H1 (cell line): ENCODE results near the gene BCHE. TPM values are rescaled to one million over a fixed set of nuclear protein-coding genes. Genes with fewer than 3 reads are reported as not detected.

Source experiments
- CTCF ChIA-PET: fragments of 300-600 bp; sonication (Branson Sonifier 250); formaldehyde crosslinking; loops from one replicate; lab custom pipeline; 2021; ENCODE audit not compliant: partially characterized antibody; lab: Charles Lee
- POLR2A ChIA-PET: fragments of 300-600 bp; sonication (Branson Sonifier 250); formaldehyde crosslinking; loops from one replicate; lab custom pipeline; 2021; ENCODE audit warnings: inconsistent platforms; ENCODE audit not compliant: partially characterized antibody; lab: Charles Lee
- DNase-seq, 2 experiments: peaks; one replicate each; pipeline versions ENCODE4 v3.0.0 to v3.0.0-alpha.2; 2010 to 2022; ENCODE audit warnings: low spot score in 2 of 2, low read depth in 1 of 2, mixed read lengths in 1 of 2
- FAIRE-seq: peaks from 2 replicates; lab custom pipeline; 2011; peaks lifted over from hg19 to GRCh38; lab: Jason Lieb, UNC
- H2AFZ ChIP-seq: 2 replicates; pipeline ENCODE4 v1.8.1; 2012; ENCODE audit warnings: low read length, inconsistent platforms
- H2AK5ac ChIP-seq: 2 replicates; pipeline ENCODE4 v1.6.1; 2013; ENCODE audit warnings: low read depth, low read length
- H2BK120ac ChIP-seq: replicated peaks from 2 replicates; pipeline ENCODE3; 2013; ENCODE audit warnings: low read depth, low read length, inconsistent platforms
- H2BK12ac ChIP-seq: 2 replicates; pipeline ENCODE4 v1.6.1; 2013; ENCODE audit warnings: low read depth, low read length
- H2BK15ac ChIP-seq: 2 replicates; pipeline ENCODE4 v1.6.1; 2013; ENCODE audit warnings: low read length
- H2BK20ac ChIP-seq: 2 replicates; pipeline ENCODE4 v1.6.1; 2013; ENCODE audit warnings: low read length
- H2BK5ac ChIP-seq: 2 replicates; pipeline ENCODE4 v1.6.1; 2013; ENCODE audit warnings: low read depth, low read length
- H3K14ac ChIP-seq: 2 replicates; pipeline ENCODE4 v1.6.1; 2013; ENCODE audit warnings: inconsistent platforms; ENCODE audit not compliant: insufficient read length
- H3K18ac ChIP-seq: 2 replicates; pipeline ENCODE4 v1.6.1; 2013; ENCODE audit warnings: low read length; ENCODE audit errors: extremely low read depth
- H3K23ac ChIP-seq: 2 replicates; pipeline ENCODE4 v1.6.1; 2013; ENCODE audit warnings: inconsistent platforms; ENCODE audit not compliant: insufficient read length
- H3K23me2 ChIP-seq: 2 replicates; pipeline ENCODE4 v1.6.1; 2013; ENCODE audit warnings: low read depth, low read length
- H3K27ac ChIP-seq: 2 replicates; pipeline ENCODE4 v1.6.1; 2011; ENCODE audit warnings: low read depth, low read length, inconsistent platforms
- H3K27me3 ChIP-seq, 4 experiments: replicated peaks in 1 of 4; 1 replicate in 1 of 4; 2 replicates in 3 of 4; pipeline versions ENCODE4 v1.6.1 to v1.8.1; 2011 to 2013; ENCODE audit warnings: low read length in 3 of 4, mild to moderate bottlenecking in 3 of 4, inconsistent platforms in 2 of 4, mixed read lengths in 2 of 4, moderate library complexity in 1 of 4; ENCODE audit not compliant: control insufficient read depth in 3 of 4, insufficient read depth in 3 of 4; ENCODE audit errors: extremely low read depth in 1 of 4
- H3K36me3 ChIP-seq, 4 experiments: 2 replicates each; pipeline versions ENCODE4 v1.6.1 to v1.8.1; 2011 to 2013; ENCODE audit warnings: mild to moderate bottlenecking in 4 of 4, low read length in 3 of 4, moderate library complexity in 2 of 4, control low read depth in 1 of 4, inconsistent platforms in 1 of 4; ENCODE audit not compliant: insufficient read depth in 4 of 4, control insufficient read depth in 2 of 4
- H3K4ac ChIP-seq: replicated peaks from 2 replicates; pipeline ENCODE3; 2013; ENCODE audit warnings: low read length, low read depth, mixed read lengths, inconsistent platforms; ENCODE audit not compliant: insufficient read length
- H3K4me1 ChIP-seq, 4 experiments: replicated peaks in 1 of 4; 1 replicate in 1 of 4; 2 replicates in 3 of 4; pipeline versions ENCODE4 v1.6.1 to v1.8.1; 2011 to 2013; ENCODE audit warnings: low read length in 3 of 4, inconsistent platforms in 2 of 4, mixed read lengths in 1 of 4; ENCODE audit not compliant: insufficient read depth in 4 of 4, control insufficient read depth in 3 of 4
- H3K4me2 ChIP-seq, 2 experiments: 2 replicates each; pipeline versions ENCODE4 v1.6.1 to v1.8.1; 2011 to 2013; ENCODE audit warnings: low read depth in 2 of 2, low read length in 2 of 2, control low read depth in 1 of 2, inconsistent platforms in 1 of 2, mild to moderate bottlenecking in 1 of 2; ENCODE audit not compliant: insufficient read depth in 1 of 2
- H3K4me3 ChIP-seq, 4 experiments: fragments of 200-600, 300-600 bp in 1 of 4; sonication (generic), shearing (Covaris generic), sonication (Bioruptor Twin) in 1 of 4; 2 replicates each; pipeline versions ENCODE4 v1.5.1 to v1.8.1; 2011 to 2016; ENCODE audit warnings: low read length in 4 of 4, low read depth in 3 of 4, control low read depth in 2 of 4, inconsistent platforms in 2 of 4, mild to moderate bottlenecking in 2 of 4, mixed read lengths in 1 of 4, moderate library complexity in 1 of 4; ENCODE audit not compliant: insufficient read depth in 2 of 4; ENCODE audit errors: extremely low read depth in 1 of 4
- H3K56ac ChIP-seq: replicated peaks from 2 replicates; pipeline ENCODE3; 2013; ENCODE audit warnings: low read depth, mild to moderate bottlenecking, mixed read lengths, low read length, inconsistent platforms; ENCODE audit not compliant: insufficient read length
- H3K79me1 ChIP-seq: 2 replicates; pipeline ENCODE4 v1.6.1; 2013; ENCODE audit warnings: low read depth, low read length, control low read depth
- H3K79me2 ChIP-seq, 2 experiments: 2 replicates each; pipeline versions ENCODE4 v1.6.1 to v1.8.1; 2012 to 2013; ENCODE audit warnings: low read length in 2 of 2, mild to moderate bottlenecking in 2 of 2, inconsistent platforms in 1 of 2; ENCODE audit not compliant: insufficient read depth in 2 of 2, control insufficient read depth in 1 of 2
- H3K9ac ChIP-seq, 4 experiments: replicated peaks in 1 of 4; 1 replicate in 1 of 4; 2 replicates in 3 of 4; pipeline versions ENCODE4 v1.6.1 to v1.8.1; 2011 to 2013; ENCODE audit warnings: low read depth in 3 of 4, low read length in 3 of 4, control low read depth in 2 of 4, mild to moderate bottlenecking in 2 of 4, moderate library complexity in 2 of 4, inconsistent platforms in 1 of 4; ENCODE audit errors: extremely low read depth in 1 of 4
- H3K9me3 ChIP-seq, 2 experiments: 2 replicates each; pipeline versions ENCODE4 v1.6.1 to v1.8.1; 2012 to 2013; ENCODE audit warnings: mild to moderate bottlenecking in 2 of 2, moderate library complexity in 2 of 2, control low read depth in 1 of 2, inconsistent platforms in 1 of 2, low read depth in 1 of 2, low read length in 1 of 2, mixed read lengths in 1 of 2; ENCODE audit not compliant: insufficient read depth in 2 of 2
- H4K20me1 ChIP-seq, 2 experiments: replicated peaks in 1 of 2; 2 replicates each; pipeline versions ENCODE3 to v1.8.1; 2011 to 2013; ENCODE audit warnings: inconsistent platforms in 2 of 2, low read length in 2 of 2, mild to moderate bottlenecking in 1 of 2; ENCODE audit not compliant: insufficient read depth in 2 of 2, control insufficient read depth in 1 of 2
- H4K5ac ChIP-seq: 2 replicates; pipeline ENCODE4 v1.6.1; 2013; ENCODE audit warnings: low read length, low read depth, mixed read lengths, inconsistent platforms; ENCODE audit not compliant: insufficient read length
- H4K8ac ChIP-seq: 2 replicates; pipeline ENCODE4 v1.8.0; 2013; ENCODE audit warnings: mild to moderate bottlenecking, moderate library complexity, low read length, inconsistent platforms; ENCODE audit not compliant: insufficient read depth; ENCODE audit errors: extremely low read depth
- H4K91ac ChIP-seq: replicated peaks from 2 replicates; pipeline ENCODE3; 2013; ENCODE audit warnings: low read length, mixed read lengths, inconsistent platforms; ENCODE audit not compliant: insufficient read length
- CBX8 ChIP-seq: fragments of 300-800, 300-1000 bp; sonication (generic); IDR thresholded peaks from 2 replicates; pipeline ENCODE4 v1.7.1; 2016; ENCODE audit warnings: low read depth, low read length, borderline replicate concordance
- CTBP2 ChIP-seq: IDR thresholded peaks from 2 replicates; pipeline ENCODE4 v1.7.0; 2011; ENCODE audit warnings: borderline replicate concordance, mild to moderate bottlenecking, moderate library complexity, mixed read lengths, low read length; ENCODE audit not compliant: insufficient read depth, insufficient read length
- E2F6 ChIP-seq: IDR thresholded peaks from 2 replicates; pipeline ENCODE4 v1.6.1; 2012; ENCODE audit warnings: inconsistent platforms
- MAFK ChIP-seq: IDR thresholded peaks from 2 replicates; pipeline ENCODE4 v1.6.1; 2012; ENCODE audit warnings: low read depth, mild to moderate bottlenecking, improper control_type of control experiment, low read length
- POLR2A ChIP-seq, 2 experiments: IDR thresholded peaks; 1 replicate in 1 of 2; 2 replicates in 1 of 2; pipeline ENCODE4 v1.6.1; 2011; ENCODE audit warnings: low read depth in 2 of 2, low read length in 2 of 2, mild to moderate bottlenecking in 2 of 2; ENCODE audit errors: control extremely low read depth in 1 of 2
- RFX5 ChIP-seq: IDR thresholded peaks from 2 replicates; pipeline ENCODE4 v1.6.1; 2011; ENCODE audit warnings: low read depth, low read length, improper control_type of control experiment, borderline replicate concordance
- RNF2 ChIP-seq: fragments of 200-900, 300-1000 bp; sonication (generic); IDR thresholded peaks from 2 replicates; pipeline ENCODE4 v1.7.1; 2016; ENCODE audit warnings: borderline replicate concordance, low read depth, mild to moderate bottlenecking, antibody characterized with exemption, low read length; ENCODE audit not compliant: poor library complexity, severe bottlenecking; ENCODE audit errors: missing control alignments
- SIRT6 ChIP-seq: IDR thresholded peaks from one replicate; pipeline ENCODE4 v1.7.1; 2012; ENCODE audit warnings: low read length, inconsistent platforms
- SIX5 ChIP-seq: IDR thresholded peaks from 2 replicates; pipeline ENCODE4 v1.6.1; 2011; ENCODE audit warnings: mild to moderate bottlenecking, low read depth, low read length
- TAF1 ChIP-seq: IDR thresholded peaks from 2 replicates; pipeline ENCODE4 v1.6.1; 2011; ENCODE audit warnings: mild to moderate bottlenecking, low read depth, low read length
- TCF12 ChIP-seq: IDR thresholded peaks from 2 replicates; pipeline ENCODE4 v1.6.1; 2011; ENCODE audit warnings: low read depth, mild to moderate bottlenecking, low read length
- TEAD4 ChIP-seq: IDR thresholded peaks from 2 replicates; pipeline ENCODE4 v1.6.1; 2012; ENCODE audit warnings: low read depth, low read length, inconsistent platforms, mixed read lengths
- WGBS, 2 experiments: shearing (Covaris generic) in 1 of 2; methylation state at CpG; one replicate each; pipeline versions ENCODE4 v1.1.6 to v1.1.7; 2013 to 2015; ENCODE audit warnings: low lambda C conversion rate in 2 of 2, mixed read lengths in 2 of 2, inconsistent platforms in 1 of 2, low coverage in 1 of 2, missing lambda C conversion rate in 1 of 2; ENCODE audit not compliant: insufficient replicate concordance in 2 of 2, insufficient coverage in 1 of 2, insufficient read length in 1 of 2; ENCODE audit errors: extremely low coverage in 1 of 2, missing lambda C conversion rate in 1 of 2; 5-methylcytosine and 5-hydroxymethylcytosine counted together
- polyA plus RNA-seq, 7 experiments: library from polyadenylated mRNA; depleted of rRNA in 3 of 7; stranded (reverse) in 5 of 7; unstranded in 2 of 7; fragments of >200 nt in 5 of 7; fragments of 200-250 nt in 2 of 7; gene quantifications; 1 replicate in 5 of 7; 2 replicates in 1 of 7; 4 replicates in 1 of 7; pipeline versions ENCODE4 v1.2.1 to v1.2.3, GENCODE V29; 2011 to 2013; ENCODE audit warnings: missing spikeins in 2 of 7, mixed read lengths in 2 of 7
- total RNA-seq: library from RNA; stranded (reverse); fragmentation: NEBNext Ultra II Directional; extraction: Animal tissue kit (Norgen Biotek cat#: 25700); gene quantifications from 2 replicates; pipeline ENCODE4 v1.2.1, GENCODE V29; 2021

The BCHE gene
- total and polyA plus RNA-seq, 2 of the 8 experiments (the other 6 are each of a cell fraction or from before 2014, with no cell fraction given) = 0.56 to 1.9 TPM

GRCh38 chr3:165784337-165784736 lies 52.9 kb downstream of the BCHE start:
- H3K27ac ChIP-seq = no peak overlapping the region
- H4K5ac ChIP-seq = no peak overlapping the region
- no peak overlapping the region for H3K4ac ChIP-seq
- FAIRE-seq (no peak), DNase-seq (no peak)
- H2BK5ac ChIP-seq = no peak overlapping the region
- TF ChIP-seq E2F6 (no peak), SIX5 (no peak), CTBP2 (no peak), RFX5 (no peak), SIRT6 (no peak), CBX8 (no peak), TCF12 (no peak), TAF1 (no peak), MAFK (no peak), TEAD4 (no peak), POLR2A (IDR thresholded peaks at IDR 0.05; ENCODE audit: control extremely low read depth in 1 of 2, low read depth in 2 of 2, low read length in 2 of 2) (no peak), RNF2 (no peak)
- no peak overlapping the region for H3K4me2 ChIP-seq
- no peak overlapping the region for H3K18ac ChIP-seq
- no peaks in the 10 kb centered on the region for H3K27me3 ChIP-seq
- H2BK20ac ChIP-seq = no peak overlapping the region
- no peak overlapping the region for H2BK12ac ChIP-seq
- ChIA-PET POLR2A (no interaction called here), CTCF (interaction anchor here (0.5 kb wide), 1 partner anchor 300 kb away, joined by 4 read pairs; no protein-coding TSS in a partner anchor)
- no peak overlapping the region for H3K4me3 ChIP-seq
- no peaks in the 10 kb centered on the region for H3K79me2 ChIP-seq
- H4K8ac ChIP-seq = no peak overlapping the region
- H4K20me1 ChIP-seq = no peaks in the 10 kb centered on the region
- no peak overlapping the region for H2BK120ac ChIP-seq
- no peak overlapping the region for H2AFZ ChIP-seq
- no peaks in the 10 kb centered on the region for H3K9me3 ChIP-seq
- H3K56ac ChIP-seq = no peak overlapping the region
- H4K91ac ChIP-seq = no peak overlapping the region
- no peak overlapping the region for H2AK5ac ChIP-seq
- H3K9ac ChIP-seq = no peak overlapping the region
- no peak overlapping the region for H3K23ac ChIP-seq
- H3K79me1 ChIP-seq = no peaks in the 10 kb centered on the region
- H3K4me1 ChIP-seq = no peaks in the 10 kb centered on the region
- H2BK15ac ChIP-seq = no peak overlapping the region
- WGBS, 2 experiments = 94% methylated on average over 3 of the region's 3 CpGs; no CpG with 5 or more reads in 1 of the 2 experiments
- no peaks in the 10 kb centered on the region for H3K23me2 ChIP-seq
- no peak overlapping the region for H3K14ac ChIP-seq
- no peaks in the 10 kb centered on the region for H3K36me3 ChIP-seq
